ENCODE measurements around the gene WRNIP1.

GRCh38 chr6:2831392-2831791 lies 66.2 kb downstream of the WRNIP1 start:
- TF ChIP-seq CTCF (IDR thresholded peaks at IDR 0.05) (no peak), POLR2A (IDR thresholded peaks at IDR 0.05) (no peak)

All from uterus (tissue), 2 donors.